GM18507 (cell line): Measurements from ENCODE around the gene WDR86.

Experiments
- DNase-seq: peaks from one replicate; pipeline ENCODE4 v3.0.0; 2011; ENCODE audit warnings: low read depth; ENCODE audit not compliant: insufficient read length; ENCODE audit errors: extremely low spot score
- FAIRE-seq: peaks from 2 replicates; lab custom pipeline; 2011; peaks lifted over from hg19 to GRCh38; lab: Jason Lieb, UNC

Gene WDR86

GRCh38 chr7:151395036-151395367 lies 14.8 kb downstream of the WDR86 start:
- no peak for DNase-seq
- no peak for FAIRE-seq

- DNase-seq (no peak), FAIRE-seq (no peak)
Measured at GRCh38 chr7:151394076-151395035, 15.5 kb downstream of the WDR86 start.

GRCh38 chr7:151393031-151393977 lies 16.5 kb downstream of the WDR86 start:
- DNase-seq, result no peak

DNA sequence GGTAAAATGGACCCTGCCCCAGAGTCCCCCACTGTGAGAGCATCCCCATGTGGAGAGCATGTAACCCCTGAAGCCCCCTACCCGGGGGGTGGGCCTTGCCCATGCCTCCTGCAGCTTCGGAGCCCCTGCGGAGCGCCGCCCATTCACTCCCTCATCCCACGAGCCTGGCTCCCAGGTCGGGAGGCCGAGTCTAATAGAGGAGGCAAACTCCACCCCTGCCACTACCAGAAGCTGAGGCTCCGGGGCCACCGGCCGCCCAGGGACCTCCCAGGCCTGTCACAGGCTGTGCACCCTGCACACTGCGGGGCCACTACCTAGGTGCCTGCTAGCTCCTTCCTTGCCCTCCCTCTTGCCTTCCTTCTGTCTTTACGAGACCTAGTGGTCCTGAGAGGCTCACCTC lies 17.4 kb downstream of the WDR86 start:
- no peak for FAIRE-seq
- DNase-seq, result no peak

More at GRCh38 chr7:151393031-151393977, 16.5 kb downstream of the WDR86 start:
- FAIRE-seq, result no peak

- no peak for FAIRE-seq
- no peak for DNase-seq
Measured at GRCh38 chr7:151392002-151392401, 17.8 kb downstream of the WDR86 start.

GRCh38 chr7:151391358-151391730 lies 18.5 kb downstream of the WDR86 start:
- no peak for DNase-seq
- no peak for FAIRE-seq

DNA sequence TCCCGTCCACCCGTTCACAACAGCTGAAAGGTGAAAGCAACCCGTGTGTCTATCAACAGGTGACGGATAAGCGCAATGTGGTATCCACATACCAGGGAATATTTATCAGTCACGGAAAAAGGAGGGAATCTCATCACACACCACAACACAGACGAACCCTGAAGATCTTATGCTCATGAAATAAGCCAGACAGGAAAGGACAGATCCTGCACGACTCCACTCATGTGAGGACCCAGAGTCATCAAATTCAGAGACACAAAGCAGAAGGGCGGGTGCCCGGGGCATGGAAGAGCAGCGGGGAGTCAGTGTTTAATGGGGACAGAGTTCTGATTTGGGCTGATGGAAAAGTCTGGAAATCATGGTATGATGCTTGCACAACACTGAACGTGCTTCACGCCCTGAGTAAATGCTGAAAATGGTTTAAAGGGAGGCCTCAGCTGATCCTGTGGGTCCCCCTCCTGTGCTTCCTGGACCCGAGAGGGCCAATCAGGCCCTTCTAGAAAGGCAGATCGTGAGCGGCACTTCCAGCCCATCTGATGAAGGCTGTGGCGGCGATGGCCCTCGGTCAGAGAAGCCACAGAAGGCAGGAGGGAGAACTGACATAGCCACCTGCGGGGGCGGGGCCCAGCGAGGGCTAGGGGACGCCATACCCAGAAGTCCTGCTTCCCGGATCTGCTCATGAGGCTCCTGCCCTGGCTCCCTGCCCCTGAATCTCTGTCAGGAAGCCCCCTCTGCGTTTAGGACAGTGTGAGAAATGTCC lies 19.1 kb downstream of the WDR86 start:
- no peak for DNase-seq
- no peak for FAIRE-seq

GRCh38 chr7:151389768-151390597 lies 19.9 kb downstream of the WDR86 start:
- FAIRE-seq, result no peak
- no peak for DNase-seq

- FAIRE-seq (no peak), DNase-seq (no peak)
Measured at GRCh38 chr7:151389096-151389767, 20.6 kb downstream of the WDR86 start.

DNA sequence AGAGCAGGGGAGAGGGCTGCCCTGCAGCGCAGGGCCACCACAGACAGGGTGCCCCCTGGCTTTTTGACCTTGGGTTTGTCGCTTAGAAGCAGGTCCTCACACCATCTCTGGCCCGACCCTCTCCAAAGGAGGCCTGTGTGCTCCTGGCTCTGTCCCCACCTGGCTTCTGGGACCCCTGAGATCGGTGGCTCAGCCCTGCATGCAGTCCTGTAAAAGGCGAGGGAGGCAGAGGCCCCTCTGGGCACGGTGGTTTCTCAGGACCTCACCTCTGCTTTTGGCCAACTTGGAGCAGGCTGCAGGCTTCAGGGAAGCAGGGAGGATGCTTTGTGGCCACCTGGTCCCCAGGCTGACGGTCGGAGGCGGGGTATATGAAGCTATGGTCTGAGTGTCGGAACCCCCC lies 21.4 kb downstream of the WDR86 start:
- FAIRE-seq, result no peak
- DNase-seq, result no peak

GRCh38 chr7:151388007-151388297 lies 21.9 kb downstream of the WDR86 start:
- DNase-seq (no peak), FAIRE-seq (no peak)

- FAIRE-seq, result no peak
- DNase-seq, result no peak
Measured at GRCh38 chr7:151387161-151388006, 22.5 kb downstream of the WDR86 start.

DNA sequence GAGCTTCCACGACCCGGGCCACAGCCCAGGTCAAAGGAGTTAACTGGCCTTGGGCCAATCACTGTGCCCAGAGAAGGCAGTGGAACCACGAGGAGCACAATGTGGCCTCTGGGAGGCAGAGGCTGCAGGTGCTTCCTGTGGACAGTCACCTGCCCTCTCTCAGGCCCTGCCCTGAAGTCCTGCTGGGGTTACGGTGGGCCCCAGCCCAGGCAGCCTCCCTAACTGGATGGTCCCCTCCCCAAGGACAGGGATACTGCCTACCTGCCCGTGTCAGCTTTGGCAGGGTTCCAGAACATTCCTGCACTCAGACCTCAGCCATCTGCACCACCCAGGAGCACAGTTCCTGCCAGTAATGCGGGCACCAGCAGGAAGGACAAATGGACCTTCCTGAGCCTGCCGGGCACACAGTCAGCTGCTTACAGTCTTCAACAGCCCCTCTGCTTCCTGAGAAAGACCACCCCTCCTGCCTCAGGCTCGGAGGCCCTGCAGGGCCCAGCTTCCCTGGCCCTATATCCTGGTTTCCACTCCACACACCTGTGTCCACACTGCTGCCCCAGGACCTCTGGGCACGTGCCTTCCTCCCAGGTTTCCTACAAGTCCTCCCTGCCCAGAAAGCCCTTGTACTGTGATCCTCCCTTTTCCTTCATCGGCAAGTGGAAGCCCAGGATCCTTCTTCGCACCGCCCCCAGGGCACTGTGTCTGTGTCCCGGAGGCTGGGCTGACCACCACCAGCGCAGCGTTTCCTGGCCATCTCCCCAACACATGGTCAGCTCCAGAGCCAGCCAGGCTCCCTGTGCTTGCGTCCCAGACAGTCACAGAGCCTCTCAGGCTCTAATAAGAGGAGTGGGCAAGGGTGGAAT lies 23.3 kb downstream of the WDR86 start:
- no peak for FAIRE-seq
- DNase-seq, result no peak

DNA sequence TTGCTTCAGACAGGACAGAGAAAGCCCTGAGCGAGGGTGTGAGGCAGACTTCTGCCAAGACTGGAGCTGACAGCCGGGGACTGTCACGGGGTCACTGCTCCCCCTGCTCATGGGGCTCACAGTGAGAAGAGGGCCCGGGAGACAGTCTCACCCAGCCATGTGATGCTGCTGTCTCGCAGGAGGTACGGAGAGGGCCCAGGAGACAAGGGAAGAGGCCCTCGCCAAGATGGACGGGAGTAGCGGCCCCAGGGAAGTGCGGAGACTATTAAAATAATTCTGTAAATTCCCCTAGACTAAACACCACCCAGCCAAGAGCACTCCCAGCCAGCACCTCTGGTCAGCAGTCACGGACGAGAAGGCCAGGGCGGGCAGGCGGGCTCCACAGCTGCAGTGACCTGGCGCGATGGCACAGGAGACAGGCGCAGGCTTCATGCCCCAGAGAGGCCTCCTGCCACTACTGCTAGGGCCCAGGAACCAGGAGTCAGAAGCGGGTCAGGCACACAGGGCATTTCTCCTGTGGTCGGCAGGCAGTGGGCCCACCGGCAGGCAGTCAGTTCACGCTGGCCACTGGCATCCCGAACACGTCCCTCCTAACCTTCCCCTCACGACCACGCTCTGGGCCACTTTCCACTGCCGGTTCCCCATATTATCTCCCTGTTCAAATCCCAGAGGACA lies 24.1 kb downstream of the WDR86 start:
- FAIRE-seq, result no peak
- DNase-seq, result no peak

DNA sequence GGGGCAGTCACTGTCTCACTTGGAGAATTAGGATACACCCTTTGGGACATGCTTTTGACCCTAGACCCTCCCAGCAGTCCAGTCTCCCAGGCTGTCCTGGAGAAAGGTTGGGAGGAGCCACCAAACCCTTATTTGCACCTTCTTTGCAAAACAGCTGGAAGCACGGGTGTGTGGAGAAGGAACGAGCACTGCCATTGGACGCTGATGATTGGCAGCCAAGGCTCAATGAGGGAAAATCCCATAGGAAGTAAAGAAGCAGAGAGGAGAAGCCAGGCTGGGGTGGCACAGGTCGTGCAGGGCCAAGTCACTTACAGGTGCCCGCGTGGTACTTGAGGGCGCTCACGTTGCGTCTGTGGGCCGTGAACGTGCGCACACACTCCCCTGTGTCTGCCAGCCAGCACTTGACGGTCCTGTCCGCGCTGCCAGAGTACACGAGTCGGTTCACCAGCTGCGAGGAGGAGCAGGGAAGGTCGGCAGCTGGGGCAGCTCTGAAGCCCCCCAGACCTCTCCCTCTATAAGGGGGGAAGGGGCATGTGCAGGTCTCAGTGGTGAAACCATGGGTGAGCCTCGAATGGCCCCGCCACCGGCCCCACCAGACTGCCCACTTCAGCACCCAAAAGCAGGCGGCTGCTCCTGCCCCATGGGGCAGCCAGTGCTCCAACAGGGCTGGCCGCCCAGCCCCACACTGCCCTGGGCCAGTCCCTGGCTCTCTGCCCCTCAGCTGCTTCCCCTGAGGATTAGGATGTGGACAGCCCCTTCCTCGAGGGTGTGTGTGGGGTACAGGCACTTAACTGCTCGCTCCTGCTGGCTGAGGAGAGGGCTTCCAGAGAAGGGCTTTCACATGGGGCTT lies 24.8 kb downstream of the WDR86 start:
- DNase-seq, result no peak
- FAIRE-seq, result no peak

DNA sequence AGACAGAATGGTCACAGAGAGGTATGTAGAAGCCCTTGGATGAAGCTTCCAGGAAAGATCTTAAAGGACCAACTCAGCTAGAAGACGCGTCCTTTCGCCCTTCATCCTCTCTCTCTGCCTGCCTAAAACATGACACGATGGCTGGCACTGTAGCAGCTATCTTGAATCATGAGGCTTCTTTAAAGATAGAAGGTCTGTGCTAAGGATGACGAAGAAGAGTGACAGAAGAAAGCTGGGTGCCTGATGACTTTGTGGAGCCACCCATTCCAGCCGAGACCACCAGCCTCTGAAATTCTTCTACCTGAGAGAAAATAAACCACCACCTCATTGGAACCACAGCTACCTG lies 25.5 kb downstream of the WDR86 start:
- no peak for DNase-seq
- no peak for FAIRE-seq
